CD8-positive, alpha-beta memory T cell (primary cell): ENCODE data around the gene KCNC1. TPM values are rescaled to one million over a fixed set of nuclear protein-coding genes. Genes with fewer than 3 reads are reported as not detected.

ENCODE experiments used
- CTCF ChIA-PET: fragments of 350-600 bp; sonication (Branson Sonifier 250); formaldehyde crosslinking; loops from one replicate; lab custom pipeline; 2021; ENCODE audit warnings: antibody characterized with exemption; lab: Charles Lee
- POLR2A ChIA-PET: fragments of 350-600 bp; sonication (Branson Sonifier 250); formaldehyde crosslinking; loops from one replicate; lab custom pipeline; 2021; ENCODE audit warnings: antibody characterized with exemption; lab: Charles Lee
- DNase-seq, 5 donors: peaks; one replicate each; pipeline versions ENCODE4 v3.0.0 to v3.0.0-alpha.2; 2020 to 2022; ENCODE audit warnings: mixed read lengths in 1 of 5
- H3K27ac ChIP-seq: one replicate; pipeline ENCODE4 v1.7.0; 2013; ENCODE audit warnings: low read depth, mild to moderate bottlenecking, low read length, moderate library complexity
- H3K27me3 ChIP-seq: 2 replicates; pipeline ENCODE4 v1.7.0; 2013; ENCODE audit warnings: low read length, mild to moderate bottlenecking; ENCODE audit not compliant: insufficient read depth, poor library complexity, severe bottlenecking
- H3K36me3 ChIP-seq: 2 replicates; pipeline ENCODE4 v1.7.0; 2013; ENCODE audit warnings: mild to moderate bottlenecking, low read length, moderate library complexity; ENCODE audit not compliant: insufficient read depth
- H3K4me1 ChIP-seq: 2 replicates; pipeline ENCODE4 v1.7.0; 2013; ENCODE audit warnings: mild to moderate bottlenecking, low read length, moderate library complexity; ENCODE audit not compliant: insufficient read depth
- H3K4me3 ChIP-seq: 2 replicates; pipeline ENCODE4 v1.7.0; 2013; ENCODE audit warnings: mild to moderate bottlenecking, low read length
- H3K9me3 ChIP-seq: 2 replicates; pipeline ENCODE4 v1.7.0; 2013; ENCODE audit warnings: mild to moderate bottlenecking, low read length
- H3K27ac Mint-ChIP-seq, 8 donors: one replicate each; pipeline ENCODE4 v1.8.0; 2020 to 2021; ENCODE audit warnings: mixed read lengths in 8 of 8, mild to moderate bottlenecking in 6 of 8, inconsistent platforms in 3 of 8, moderate library complexity in 3 of 8
- H3K27me3 Mint-ChIP-seq, 2 donors: one replicate each; pipeline ENCODE4 v1.8.0; 2020 to 2021; ENCODE audit warnings: mixed read lengths in 2 of 2, mild to moderate bottlenecking in 1 of 2, moderate library complexity in 1 of 2
- H3K36me3 Mint-ChIP-seq, 3 donors: one replicate each; pipeline ENCODE4 v1.8.0; 2020 to 2021; ENCODE audit warnings: mixed read lengths in 3 of 3, inconsistent platforms in 1 of 3, mild to moderate bottlenecking in 1 of 3
- H3K4me1 Mint-ChIP-seq, 3 donors: one replicate each; pipeline ENCODE4 v1.8.0; 2020 to 2021; ENCODE audit warnings: mixed read lengths in 3 of 3, inconsistent platforms in 1 of 3, mild to moderate bottlenecking in 1 of 3
- H3K4me3 Mint-ChIP-seq, 7 donors: one replicate each; pipeline ENCODE4 v1.8.0; 2020 to 2021; ENCODE audit warnings: mixed read lengths in 7 of 7, mild to moderate bottlenecking in 6 of 7, moderate library complexity in 4 of 7, inconsistent platforms in 2 of 7
- H3K9me3 Mint-ChIP-seq, 5 donors: one replicate each; pipeline ENCODE4 v1.8.0; 2020 to 2022; ENCODE audit warnings: mixed read lengths in 5 of 5, mild to moderate bottlenecking in 3 of 5, moderate library complexity in 2 of 5, inconsistent platforms in 1 of 5
- polyA plus RNA-seq: library from polyadenylated mRNA; unstranded; fragments of 300-500 nt; fragmentation: Illumina TruSeq; gene quantifications from one replicate; pipeline ENCODE4 v1.2.3, GENCODE V29; 2021
- total RNA-seq, 2 experiments: library from RNA; stranded (reverse); gene quantifications; one replicate each; pipeline ENCODE4 v1.2.3, GENCODE V29; 2021

KCNC1 gene
- total and polyA plus RNA-seq, 3 experiments from 2014 or later, result not detected

- H3K27me3 ChIP-seq, result peaks cover 19% of the 10 kb centered on the region
- H3K27ac ChIP-seq, result no peak overlapping the region
- no peaks in the 10 kb centered on the region for H3K4me1 ChIP-seq
- Mint-ChIP-seq H3K9me3 (no peaks in the 10 kb centered on the region), H3K27me3 (peaks cover 36 to 47% of the 10 kb centered on the region in 2 donors), H3K4me1 (peaks cover 5 to 12% (median 9%) of the 10 kb centered on the region in 3 donors), H3K36me3 (peaks cover 0 to 2% (median 0%) of the 10 kb centered on the region in 3 donors), H3K4me3 (no peak overlapping the region), H3K27ac (no peak overlapping the region)
- H3K36me3 ChIP-seq, result no peaks in the 10 kb centered on the region
- no peaks in the 10 kb centered on the region for H3K9me3 ChIP-seq
- no peak overlapping the region for H3K4me3 ChIP-seq
- ChIA-PET CTCF (no interaction called here), POLR2A (no interaction called here)
- DNase-seq, result no peak
Measured at GRCh38 chr11:17736579-17736893, 2.0 kb downstream of the KCNC1 start.

- Histone ChIP-seq H3K27me3 (peaks cover 19% of the 10 kb centered on the region), H3K9me3 (no peaks in the 10 kb centered on the region), H3K4me3 (no peak overlapping the region), H3K4me1 (no peaks in the 10 kb centered on the region), H3K27ac (no peak overlapping the region), H3K36me3 (no peaks in the 10 kb centered on the region)
- Mint-ChIP-seq H3K4me3 (no peak overlapping the region), H3K27me3 (peaks cover 33 to 41% of the 10 kb centered on the region in 2 donors), H3K27ac (no peak overlapping the region), H3K36me3 (peaks cover 0 to 2% (median 0%) of the 10 kb centered on the region in 3 donors), H3K9me3 (no peaks in the 10 kb centered on the region), H3K4me1 (peaks cover 5 to 12% (median 9%) of the 10 kb centered on the region in 3 donors)
- DNase-seq, result peak in 1 of 5 donors; percentile 29
- CTCF ChIA-PET, result no interaction called here
- POLR2A ChIA-PET, result no interaction called here
Measured at GRCh38 chr11:17736930-17737817, 2.6 kb downstream of the KCNC1 start.

DNA sequence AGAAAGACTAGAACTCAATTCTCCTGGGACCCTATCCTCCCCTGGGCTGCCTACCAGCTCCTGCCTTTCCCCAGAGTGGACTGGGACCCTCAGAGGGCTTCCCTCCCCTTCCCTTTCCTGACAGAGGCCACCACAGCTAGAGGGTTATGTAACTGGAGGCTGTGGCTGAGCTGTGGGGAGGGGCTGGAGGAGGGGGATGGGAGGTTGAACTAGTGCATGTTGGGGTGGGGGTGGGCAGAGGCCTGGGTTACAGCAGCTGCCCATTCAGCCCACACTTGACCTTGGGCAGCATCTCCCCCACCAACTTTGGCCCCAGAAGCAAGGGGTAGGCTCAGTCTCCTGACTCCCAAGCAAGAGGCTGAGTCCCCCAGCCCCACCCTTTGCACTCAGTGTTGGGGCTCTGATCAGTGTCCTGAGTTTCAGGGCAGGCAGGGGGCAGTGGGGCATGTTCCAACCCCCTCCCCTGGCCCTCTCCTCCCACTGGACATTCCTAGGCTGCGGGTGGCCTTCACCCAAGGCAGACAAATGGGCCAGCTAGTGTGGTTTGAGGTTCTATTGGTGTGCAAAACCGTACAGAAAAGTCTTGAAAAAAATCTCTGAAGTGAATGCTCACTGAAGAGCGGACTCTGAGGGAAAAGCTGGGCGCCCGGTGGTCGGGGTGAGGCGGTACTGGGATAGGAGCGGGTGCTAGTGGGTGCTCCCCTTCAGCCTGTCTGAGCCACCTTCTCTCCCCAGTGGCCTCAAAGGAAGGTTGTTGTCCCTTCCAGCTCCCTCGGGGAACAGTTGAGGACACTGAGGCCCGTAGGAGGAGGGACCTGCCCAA, 3.8 kb downstream of the KCNC1 start:
- no peak overlapping the region for H3K4me3 Mint-ChIP-seq
- H3K27me3 Mint-ChIP-seq, result peaks cover 23 to 38% of the 10 kb centered on the region in 2 donors
- H3K36me3 ChIP-seq, result no peaks in the 10 kb centered on the region
- no peaks in the 10 kb centered on the region for H3K4me1 ChIP-seq
- peaks cover 5 to 12% (median 6%) of the 10 kb centered on the region in 3 donors for H3K4me1 Mint-ChIP-seq
- ChIA-PET POLR2A (no interaction called here), CTCF (no interaction called here)
- no peaks in the 10 kb centered on the region for H3K9me3 Mint-ChIP-seq
- no peak overlapping the region for H3K27ac Mint-ChIP-seq
- peak in 1 of 5 donors; percentile 24 for DNase-seq
- H3K27me3 ChIP-seq, result peaks cover 13% of the 10 kb centered on the region
- no peaks in the 10 kb centered on the region for H3K9me3 ChIP-seq
- H3K4me3 ChIP-seq, result no peak overlapping the region
- H3K27ac ChIP-seq, result no peak overlapping the region
- peaks cover 0 to 2% (median 0%) of the 10 kb centered on the region in 3 donors for H3K36me3 Mint-ChIP-seq

DNA sequence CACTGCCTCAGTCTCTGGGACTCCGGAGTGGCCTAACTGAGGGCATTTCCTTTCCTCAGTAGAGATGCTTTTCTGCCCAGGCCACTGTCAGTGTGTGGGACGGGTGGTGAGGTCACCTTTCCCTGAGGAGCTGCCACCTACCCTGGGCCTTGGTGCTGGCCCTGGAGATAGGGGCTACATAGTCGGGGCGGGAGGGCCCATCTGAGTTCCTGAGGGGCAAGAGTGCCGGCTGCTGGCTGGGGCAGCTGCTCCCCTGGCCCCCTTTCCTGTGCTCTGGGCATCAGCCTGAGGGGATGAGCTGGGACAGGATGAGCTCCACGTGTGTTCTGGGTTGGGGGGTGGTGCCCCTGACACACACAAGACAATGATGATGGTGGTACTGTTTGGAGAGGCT, 5.4 kb downstream of the KCNC1 start:
- H3K36me3 ChIP-seq, result no peaks in the 10 kb centered on the region
- peaks cover 0 to 2% (median 0%) of the 10 kb centered on the region in 3 donors for H3K36me3 Mint-ChIP-seq
- H3K4me1 Mint-ChIP-seq, result peaks cover 0 to 5% (median 2%) of the 10 kb centered on the region in 3 donors
- H3K4me3 ChIP-seq, result no peak overlapping the region
- peak in 1 of 5 donors; percentile 44 for DNase-seq
- no peaks in the 10 kb centered on the region for H3K4me1 ChIP-seq
- peaks cover 16 to 29% of the 10 kb centered on the region in 2 donors for H3K27me3 Mint-ChIP-seq
- no peak overlapping the region for H3K27ac Mint-ChIP-seq
- H3K4me3 Mint-ChIP-seq, result no peak overlapping the region
- peaks cover 5% of the 10 kb centered on the region for H3K27me3 ChIP-seq
- ChIA-PET CTCF (interaction anchor here (1.3 kb wide), 1 partner anchor 9 kb away, joined by 5 read pairs; no protein-coding TSS in a partner anchor), POLR2A (no interaction called here)
- H3K9me3 ChIP-seq, result no peaks in the 10 kb centered on the region
- no peaks in the 10 kb centered on the region for H3K9me3 Mint-ChIP-seq
- H3K27ac ChIP-seq, result no peak overlapping the region

DNA sequence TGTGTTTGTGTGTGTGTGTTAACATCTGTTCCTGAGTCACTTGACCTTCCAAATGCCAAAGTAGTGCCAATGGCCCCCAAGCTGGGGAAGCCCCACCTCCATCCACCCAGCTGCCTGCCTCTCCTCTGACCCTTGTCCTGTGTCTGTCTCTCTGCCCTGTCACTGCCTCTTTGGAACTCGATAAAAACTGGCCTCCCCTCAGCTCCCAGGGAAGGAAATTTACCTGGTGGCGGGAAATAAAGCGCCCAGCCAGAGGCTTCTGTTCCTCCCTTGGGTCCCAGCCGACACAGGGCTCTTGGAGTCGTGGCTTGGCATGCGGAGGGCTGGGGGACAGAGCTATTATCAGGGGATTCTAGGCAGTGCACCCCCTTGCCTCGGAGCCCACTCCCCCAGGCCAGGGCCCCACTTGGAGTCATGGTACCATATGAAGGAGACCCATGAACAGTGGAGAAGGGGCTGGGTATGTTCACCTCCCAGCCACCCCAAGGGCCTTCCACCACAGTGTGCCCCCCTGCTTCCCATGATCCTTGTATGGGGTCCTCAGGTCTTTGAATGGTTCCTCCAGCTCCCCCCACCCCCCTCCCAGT, 6.2 kb downstream of the KCNC1 start:
- H3K9me3 Mint-ChIP-seq, result peaks cover 0 to 2% (median 0%) of the 10 kb centered on the region in 5 donors
- POLR2A ChIA-PET, result no interaction called here

GRCh38 chr11:17741487-17741886, 6.9 kb downstream of the KCNC1 start:
- peaks cover 0 to 4% (median 2%) of the 10 kb centered on the region in 3 donors for H3K4me1 Mint-ChIP-seq
- peaks cover 0 to 2% (median 0%) of the 10 kb centered on the region in 5 donors for H3K9me3 Mint-ChIP-seq
- H3K36me3 ChIP-seq, result no peaks in the 10 kb centered on the region
- no peak overlapping the region for H3K27ac Mint-ChIP-seq
- H3K4me1 ChIP-seq, result no peaks in the 10 kb centered on the region
- no peak overlapping the region for H3K4me3 ChIP-seq
- H3K27me3 Mint-ChIP-seq, result peaks cover 15 to 37% of the 10 kb centered on the region in 2 donors
- H3K9me3 ChIP-seq, result no peaks in the 10 kb centered on the region
- H3K27me3 ChIP-seq, result peaks cover 4% of the 10 kb centered on the region
- peak in 1 of 5 donors; percentile 27 for DNase-seq
- ChIA-PET CTCF (no interaction called here), POLR2A (no interaction called here)
- no peak overlapping the region for H3K4me3 Mint-ChIP-seq
- H3K27ac ChIP-seq, result no peak overlapping the region
- peaks cover 0 to 2% (median 0%) of the 10 kb centered on the region in 3 donors for H3K36me3 Mint-ChIP-seq

More for the DNA sequence above, 6.2 kb downstream of the KCNC1 start:
- H3K27me3 Mint-ChIP-seq, result peaks cover 16 to 32% of the 10 kb centered on the region in 2 donors
- peak in 1 of 5 donors; percentile 37 for DNase-seq
- no peaks in the 10 kb centered on the region for H3K36me3 ChIP-seq
- H3K4me1 ChIP-seq, result no peaks in the 10 kb centered on the region
- H3K9me3 ChIP-seq, result no peaks in the 10 kb centered on the region
- no peak overlapping the region for H3K4me3 Mint-ChIP-seq
- H3K4me3 ChIP-seq, result no peak overlapping the region
- peaks cover 0 to 2% (median 0%) of the 10 kb centered on the region in 3 donors for H3K36me3 Mint-ChIP-seq
- no peak overlapping the region for H3K27ac Mint-ChIP-seq
- CTCF ChIA-PET, result no interaction called here
- peaks cover 5% of the 10 kb centered on the region for H3K27me3 ChIP-seq
- H3K27ac ChIP-seq, result no peak overlapping the region
- H3K4me1 Mint-ChIP-seq, result peaks cover 0 to 5% (median 2%) of the 10 kb centered on the region in 3 donors

- H3K4me1 ChIP-seq, result no peaks in the 10 kb centered on the region
- no peak overlapping the region for H3K27ac Mint-ChIP-seq
- peaks cover 14 to 37% of the 10 kb centered on the region in 2 donors for H3K27me3 Mint-ChIP-seq
- H3K9me3 ChIP-seq, result no peaks in the 10 kb centered on the region
- H3K36me3 Mint-ChIP-seq, result no peaks in the 10 kb centered on the region
- POLR2A ChIA-PET, result no interaction called here
- H3K27ac ChIP-seq, result no peak overlapping the region
- H3K4me3 ChIP-seq, result no peak overlapping the region
- peak in 1 of 5 donors; percentile 2 for DNase-seq
- H3K36me3 ChIP-seq, result no peaks in the 10 kb centered on the region
- H3K9me3 Mint-ChIP-seq, result peaks cover 0 to 2% (median 0%) of the 10 kb centered on the region in 5 donors
- CTCF ChIA-PET, result no interaction called here
- H3K4me1 Mint-ChIP-seq, result no peaks in the 10 kb centered on the region
- no peaks in the 10 kb centered on the region for H3K27me3 ChIP-seq
- H3K4me3 Mint-ChIP-seq, result peak overlapping the region in 1 of 7 donors; percentile 14
Measured at GRCh38 chr11:17742019-17742418, 7.4 kb downstream of the KCNC1 start.
